SK-N-SH (cell line): Measurements from ENCODE around the gene ME1. TPM values are rescaled to one million over a fixed set of nuclear protein-coding genes. Genes with fewer than 3 reads are reported as not detected.

Source experiments
- CTCF ChIA-PET: fragments of 300-600, 350-600 bp; formaldehyde crosslinking; extraction: SDS; loops from one replicate; lab custom pipeline; 2021; lab: Yijun Ruan, JAX
- POLR2A ChIA-PET: fragments of 350-600 bp; sonication (Branson Sonifier 250); formaldehyde crosslinking; extraction: SDS; loops from one replicate; lab custom pipeline; 2020; ENCODE audit warnings: antibody characterized with exemption, inconsistent platforms; lab: Yijun Ruan, JAX
- DNase-seq: peaks from one replicate; pipeline ENCODE4 v3.0.0; 2012
- H2AFZ ChIP-seq: fragments of 200-600 bp; sonication (generic); 2 replicates; pipeline ENCODE4 v1.8.1; 2016; ENCODE audit warnings: antibody characterized with exemption, mild to moderate bottlenecking, low read depth
- H3F3A ChIP-seq: fragments of 200-600 bp; sonication (generic); replicated peaks from 2 replicates; pipeline ENCODE3; 2016; ENCODE audit warnings: antibody characterized with exemption, mild to moderate bottlenecking; ENCODE audit not compliant: insufficient read depth
- H3K27ac ChIP-seq, 2 experiments: fragments of 200-500 bp in 1 of 2; fragments of 200-600 bp in 1 of 2; sonication (Bioruptor generic) in 1 of 2; sonication (generic), shearing (Covaris generic) in 1 of 2; 2 replicates each; pipeline versions ENCODE4 v1.5.1 to v1.6.1; 2014 to 2016; ENCODE audit warnings: low read depth in 2 of 2, inconsistent platforms in 1 of 2, low read length in 1 of 2, mild to moderate bottlenecking in 1 of 2, mixed read lengths in 1 of 2
- H3K27me3 ChIP-seq: fragments of 200-600 bp; sonication (generic), shearing (Covaris generic); 2 replicates; pipeline ENCODE4 v1.6.1; 2016; ENCODE audit warnings: mixed run types; ENCODE audit not compliant: insufficient read depth
- H3K36me3 ChIP-seq, 2 experiments: fragments of 200-500 bp in 1 of 2; fragments of 200-600 bp in 1 of 2; sonication (Bioruptor generic) in 1 of 2; sonication (generic) in 1 of 2; replicated peaks in 1 of 2; 2 replicates each; pipeline versions ENCODE3 to v1.5.1; 2014 to 2016; ENCODE audit warnings: low read length in 1 of 2, mild to moderate bottlenecking in 1 of 2; ENCODE audit not compliant: insufficient read depth in 2 of 2, control insufficient read depth in 1 of 2
- H3K4me1 ChIP-seq, 2 experiments: fragments of 200-500 bp in 1 of 2; fragments of 200-600 bp in 1 of 2; sonication (Bioruptor generic) in 1 of 2; sonication (generic), shearing (Covaris generic) in 1 of 2; 2 replicates each; pipeline versions ENCODE4 v1.5.1 to v1.6.1; 2014 to 2016; ENCODE audit warnings: low read depth in 1 of 2, low read length in 1 of 2, mixed run types in 1 of 2; ENCODE audit not compliant: insufficient read depth in 2 of 2, control insufficient read depth in 1 of 2
- H3K4me2 ChIP-seq: fragments of 200-600 bp; sonication (generic), shearing (Covaris generic); 2 replicates; pipeline ENCODE4 v1.6.1; 2017; ENCODE audit warnings: mixed run types
- H3K4me3 ChIP-seq, 2 experiments: fragments of 200-500 bp in 1 of 2; fragments of 200-600 bp in 1 of 2; sonication (Bioruptor generic) in 1 of 2; sonication (generic), shearing (Covaris generic) in 1 of 2; 2 replicates each; pipeline versions ENCODE4 v1.5.1 to v1.8.1; 2014 to 2016; ENCODE audit warnings: low read depth in 2 of 2, inconsistent platforms in 1 of 2, low read length in 1 of 2, mild to moderate bottlenecking in 1 of 2, mixed read lengths in 1 of 2, moderate library complexity in 1 of 2
- H3K79me2 ChIP-seq: fragments of 200-600 bp; sonication (generic); 2 replicates; pipeline ENCODE4 v1.8.1; 2017; ENCODE audit warnings: mild to moderate bottlenecking; ENCODE audit not compliant: insufficient read depth
- H3K9ac ChIP-seq: fragments of 200-600 bp; sonication (generic); 2 replicates; pipeline ENCODE4 v1.6.1; 2017; ENCODE audit warnings: mixed run types
- H3K9me2 ChIP-seq: fragments of 200-600 bp; sonication (generic); 2 replicates; pipeline ENCODE4 v1.6.1; 2017; ENCODE audit warnings: mixed run types
- H3K9me3 ChIP-seq: fragments of 200-600 bp; sonication (generic); 2 replicates; pipeline ENCODE4 v1.6.1; 2017; ENCODE audit warnings: mixed run types, mild to moderate bottlenecking, moderate library complexity
- H4K20me1 ChIP-seq: fragments of 200-600 bp; sonication (generic); 2 replicates; pipeline ENCODE4 v1.6.1; 2017; ENCODE audit warnings: mild to moderate bottlenecking, mixed run types; ENCODE audit not compliant: insufficient read depth
- CHD2 ChIP-seq: fragments of 150-350 bp; IDR thresholded peaks from 2 replicates; pipeline ENCODE4 v1.6.1; 2018; ENCODE audit warnings: low read length; ENCODE audit not compliant: partially characterized antibody
- EP300 ChIP-seq, 2 experiments: IDR thresholded peaks; 2 replicates each; pipeline versions ENCODE4 v1.4.0 to v1.6.1; 2012; ENCODE audit warnings: borderline replicate concordance in 1 of 2, low read depth in 1 of 2, low read length in 1 of 2
- FOSL2 ChIP-seq: IDR thresholded peaks from 2 replicates; pipeline ENCODE4 v1.4.0; 2012; ENCODE audit warnings: low read depth, mild to moderate bottlenecking, moderate library complexity, borderline replicate concordance
- FOXM1 ChIP-seq: IDR thresholded peaks from 2 replicates; pipeline ENCODE4 v1.4.0; 2012; ENCODE audit warnings: low read depth, mild to moderate bottlenecking
- JUND ChIP-seq: IDR thresholded peaks from 2 replicates; pipeline ENCODE4 v1.4.0; 2012
- MXI1 ChIP-seq: IDR thresholded peaks from 2 replicates; pipeline ENCODE4 v1.6.1; 2012; ENCODE audit warnings: mild to moderate bottlenecking, low read depth, low read length, improper control_type of control experiment
- NFIC ChIP-seq: IDR thresholded peaks from 2 replicates; pipeline ENCODE4 v1.4.0; 2012; ENCODE audit warnings: borderline replicate concordance
- NRF1 ChIP-seq: IDR thresholded peaks from 2 replicates; pipeline ENCODE4 v1.6.1; 2012; ENCODE audit warnings: low read depth, mild to moderate bottlenecking, low read length
- RAD21 ChIP-seq: IDR thresholded peaks from 2 replicates; pipeline ENCODE4 v1.6.1; 2012; ENCODE audit warnings: mild to moderate bottlenecking, low read length
- TAF1 ChIP-seq: IDR thresholded peaks from 2 replicates; pipeline ENCODE4 v1.6.1; 2012; ENCODE audit warnings: low read depth, mild to moderate bottlenecking, low read length, moderate library complexity, borderline replicate concordance
- TCF12 ChIP-seq: IDR thresholded peaks from 2 replicates; pipeline ENCODE4 v1.4.0; 2012
- TEAD4 ChIP-seq: IDR thresholded peaks from 2 replicates; pipeline ENCODE4 v1.4.0; 2012; ENCODE audit warnings: mild to moderate bottlenecking, borderline replicate concordance; ENCODE audit not compliant: insufficient read depth
- USF2 ChIP-seq: fragments of 150-350 bp; IDR thresholded peaks from 2 replicates; pipeline ENCODE4 v1.6.1; 2017; ENCODE audit warnings: antibody characterized with exemption, low read length, low read depth, borderline replicate concordance
- ZBTB33 ChIP-seq: IDR thresholded peaks from 2 replicates; pipeline ENCODE4 v1.4.0; 2012; ENCODE audit warnings: low read depth, borderline replicate concordance
- WGBS: methylation state at CpG from one replicate; pipeline ENCODE4 v1.1.6; 2017; ENCODE audit warnings: low lambda C conversion rate; 5-methylcytosine and 5-hydroxymethylcytosine counted together
- polyA plus RNA-seq, 3 experiments: library from polyadenylated mRNA; depleted of rRNA; stranded (reverse); fragments of >200 nt; gene quantifications; 2 replicates each; pipeline ENCODE4 v1.2.3, GENCODE V29; 2012
- TF ChIP-seq, protein P1 (sequence below): fragments of 150-350 bp; IDR thresholded peaks from 2 replicates; pipeline ENCODE4 v1.6.1; 2016; ENCODE audit warnings: mild to moderate bottlenecking, low read depth, low read length
- TF ChIP-seq, protein P2 (sequence below): IDR thresholded peaks from 2 replicates; pipeline ENCODE4 v1.4.0; 2012; ENCODE audit warnings: low read depth
- TF ChIP-seq, protein P3 (sequence below): IDR thresholded peaks from 2 replicates; pipeline ENCODE4 v1.4.0; 2012; ENCODE audit warnings: low read depth, borderline replicate concordance

Gene ME1
- polyA plus RNA-seq, 1 of the 3 experiments (the other 2 are of a cell fraction), result 4.9 TPM

DNA sequence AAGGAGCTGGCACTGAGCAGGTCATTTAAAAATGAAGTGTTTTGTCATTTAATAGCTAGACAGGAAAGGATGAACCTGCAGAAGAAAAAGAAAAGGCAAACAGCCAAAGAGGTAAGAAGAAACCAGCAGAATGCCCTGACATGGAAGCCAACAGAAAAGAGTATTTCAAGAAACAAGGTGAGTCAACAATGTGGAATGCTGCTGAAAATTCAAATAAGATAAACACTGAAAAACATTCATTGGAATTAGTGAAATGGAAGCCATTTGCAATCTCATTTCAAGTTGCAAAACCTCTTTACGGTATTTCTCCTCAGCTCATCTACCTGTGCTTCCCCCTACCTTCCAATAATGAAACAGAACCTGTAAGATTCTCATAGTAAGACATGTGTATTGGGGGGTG is 178.1 kb downstream of the ME1 start (continued):
- no peak for TF ChIP-seq USF2
- TF ChIP-seq TAF1, result no peak
- TF ChIP-seq NRF1, result no peak
- TF ChIP-seq, protein P1, sequence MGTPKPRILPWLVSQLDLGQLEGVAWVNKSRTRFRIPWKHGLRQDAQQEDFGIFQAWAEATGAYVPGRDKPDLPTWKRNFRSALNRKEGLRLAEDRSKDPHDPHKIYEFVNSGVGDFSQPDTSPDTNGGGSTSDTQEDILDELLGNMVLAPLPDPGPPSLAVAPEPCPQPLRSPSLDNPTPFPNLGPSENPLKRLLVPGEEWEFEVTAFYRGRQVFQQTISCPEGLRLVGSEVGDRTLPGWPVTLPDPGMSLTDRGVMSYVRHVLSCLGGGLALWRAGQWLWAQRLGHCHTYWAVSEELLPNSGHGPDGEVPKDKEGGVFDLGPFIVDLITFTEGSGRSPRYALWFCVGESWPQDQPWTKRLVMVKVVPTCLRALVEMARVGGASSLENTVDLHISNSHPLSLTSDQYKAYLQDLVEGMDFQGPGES, result no peak
- no peak for TF ChIP-seq RAD21
- TF ChIP-seq FOXM1, result no peak
- 0 out of 2 replicates have a peak, but pooled peaks have one; percentile 22 for TF ChIP-seq NFIC
- TF ChIP-seq TCF12, result peak; percentile 57; the same call in 1 of the 2 replicates

- DNase-seq, result no peak
- ChIA-PET CTCF (interaction anchor here (0.6 kb wide), 1 partner anchor 415 kb away, joined by 3 read pairs; no protein-coding TSS in a partner anchor), POLR2A (no interaction called here)
- no peaks in the 10 kb centered on the region for H3K9me3 ChIP-seq
- no peak overlapping the region for H3K4me3 ChIP-seq
- H3K36me3 ChIP-seq, result no peaks in the 10 kb centered on the region
- H3F3A ChIP-seq, result peaks cover 8% of the 10 kb centered on the region
- no peak overlapping the region for H3K4me2 ChIP-seq
- no peaks in the 10 kb centered on the region for H3K4me1 ChIP-seq
- no peaks in the 10 kb centered on the region for H3K79me2 ChIP-seq
- H3K9me2 ChIP-seq, result no peaks in the 10 kb centered on the region
- no peaks in the 10 kb centered on the region for H4K20me1 ChIP-seq
- H3K27me3 ChIP-seq, result no peaks in the 10 kb centered on the region
- H2AFZ ChIP-seq, result no peak overlapping the region
- TF ChIP-seq FOSL2 (no peak), ZBTB33 (no peak), RAD21 (no peak), TEAD4 (no peak)
- TF ChIP-seq, protein P2, sequence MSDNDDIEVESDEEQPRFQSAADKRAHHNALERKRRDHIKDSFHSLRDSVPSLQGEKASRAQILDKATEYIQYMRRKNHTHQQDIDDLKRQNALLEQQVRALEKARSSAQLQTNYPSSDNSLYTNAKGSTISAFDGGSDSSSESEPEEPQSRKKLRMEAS, result no peak
- TF ChIP-seq, all 33 proteins: peak for 0
- H3K27ac ChIP-seq, result no peak overlapping the region
- H3K9ac ChIP-seq, result no peak overlapping the region
Observed at GRCh38 chr6:83250235-83250634, 180.6 kb downstream of the ME1 start.

DNA sequence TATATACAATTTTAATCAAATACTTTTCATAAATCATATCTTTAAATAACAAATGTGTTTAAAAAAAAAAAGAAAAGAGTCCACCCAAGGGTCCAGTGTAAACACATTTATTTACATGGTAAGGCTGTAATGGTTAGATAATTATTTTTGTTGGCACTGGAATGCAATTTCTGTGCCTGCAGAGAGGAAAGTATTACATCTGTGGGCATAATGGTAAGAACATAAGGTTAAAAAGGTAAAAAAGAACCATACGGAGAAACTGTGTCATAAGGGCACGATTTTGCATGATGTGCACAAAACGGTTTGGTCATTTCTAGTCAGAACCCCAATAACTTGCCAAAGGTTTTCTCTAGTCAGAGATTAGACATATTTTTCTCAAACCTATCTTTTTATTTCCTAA is 183.4 kb downstream of the ME1 start:
- 94% methylated on average over 3 of the region's 3 CpGs for WGBS
- POLR2A ChIA-PET, result no interaction called here
- H3K9me2 ChIP-seq, result no peaks in the 10 kb centered on the region
- H4K20me1 ChIP-seq, result no peaks in the 10 kb centered on the region
- no peaks in the 10 kb centered on the region for H3K36me3 ChIP-seq
- H3K4me1 ChIP-seq, result no peaks in the 10 kb centered on the region
- H3F3A ChIP-seq, result peaks cover 3% of the 10 kb centered on the region
- H3K9me3 ChIP-seq, result no peaks in the 10 kb centered on the region
- H3K4me3 ChIP-seq, result no peak overlapping the region
- DNase-seq, result no peak
- no peak overlapping the region for H3K4me2 ChIP-seq
- H3K27ac ChIP-seq, result no peak overlapping the region
- H3K79me2 ChIP-seq, result no peaks in the 10 kb centered on the region
- H3K9ac ChIP-seq, result no peak overlapping the region
- CTCF ChIA-PET, result no interaction called here
- H3K27me3 ChIP-seq, result no peaks in the 10 kb centered on the region
- no peak overlapping the region; the same call in 1 of the 2 replicates for H2AFZ ChIP-seq
- no peak for TF ChIP-seq TEAD4
- TF ChIP-seq JUND, result no peak
- TF ChIP-seq USF2, result no peak
- no peak for TF ChIP-seq EP300 (IDR thresholded peaks at IDR 0.05; ENCODE audit: borderline replicate concordance in 1 of 2, low read depth in 1 of 2, low read length in 1 of 2)
- no peak for TF ChIP-seq CHD2
- TF ChIP-seq NFIC, result no peak
- no peak for TF ChIP-seq TCF12
- no peak for TF ChIP-seq MXI1
- TF ChIP-seq, protein P3, sequence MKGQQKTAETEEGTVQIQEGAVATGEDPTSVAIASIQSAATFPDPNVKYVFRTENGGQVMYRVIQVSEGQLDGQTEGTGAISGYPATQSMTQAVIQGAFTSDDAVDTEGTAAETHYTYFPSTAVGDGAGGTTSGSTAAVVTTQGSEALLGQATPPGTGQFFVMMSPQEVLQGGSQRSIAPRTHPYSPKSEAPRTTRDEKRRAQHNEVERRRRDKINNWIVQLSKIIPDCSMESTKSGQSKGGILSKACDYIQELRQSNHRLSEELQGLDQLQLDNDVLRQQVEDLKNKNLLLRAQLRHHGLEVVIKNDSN, result no peak
- TF ChIP-seq, protein P2, result no peak
- no peak for TF ChIP-seq RAD21
